DMS79 (cell line): ENCODE data around the gene PROM1.

Experiments used
- DNase-seq: peaks from one replicate; lab custom pipeline; 2025; lab: John Stamatoyannopoulos, UW

Gene PROM1

GRCh38 chr4:16106956-16107355 lies 23.1 kb upstream of the PROM1 start:
- no peak for DNase-seq

DNA sequence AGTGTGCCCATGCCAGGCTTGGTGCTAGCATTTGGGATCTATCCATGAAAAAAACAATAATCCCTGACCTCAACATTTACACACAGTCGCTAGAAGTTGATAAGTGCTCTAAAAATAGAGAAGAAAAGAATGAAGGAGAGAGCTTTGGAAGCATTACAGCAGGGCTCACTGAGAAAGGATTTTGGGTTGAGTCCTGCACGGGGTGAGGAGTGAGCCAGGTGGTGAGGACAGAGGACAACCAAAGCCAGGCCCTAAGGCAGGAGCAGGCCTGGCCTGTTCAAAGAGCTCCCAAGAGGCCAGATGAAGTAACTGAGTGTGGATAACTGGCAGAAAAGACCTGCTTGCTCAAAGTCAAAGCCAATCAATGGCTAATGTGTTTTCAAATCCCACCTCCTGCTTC lies 20.7 kb upstream of the PROM1 start:
- no peak for DNase-seq

DNA sequence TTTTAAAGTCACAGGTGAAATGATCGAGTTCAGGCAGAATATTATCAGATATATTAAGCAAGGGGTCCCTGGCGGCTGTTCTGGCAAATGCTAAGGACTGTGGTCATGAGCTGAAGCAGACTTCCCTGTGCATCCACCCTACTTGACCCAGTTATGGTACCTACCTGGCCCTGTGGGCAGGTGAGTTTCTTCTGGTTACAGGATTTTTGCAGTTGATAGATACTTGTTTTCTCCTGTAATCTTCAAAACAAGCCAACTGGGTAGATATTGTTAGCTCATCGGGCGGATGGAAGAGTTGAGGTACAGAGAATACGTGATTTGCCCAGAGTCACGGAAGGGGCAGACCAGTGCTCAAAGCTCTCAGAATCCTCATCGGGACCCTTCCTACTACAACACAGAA lies 18.5 kb upstream of the PROM1 start:
- no peak for DNase-seq

GRCh38 chr4:16100833-16101232 lies 17.0 kb upstream of the PROM1 start:
- no peak for DNase-seq

DNA sequence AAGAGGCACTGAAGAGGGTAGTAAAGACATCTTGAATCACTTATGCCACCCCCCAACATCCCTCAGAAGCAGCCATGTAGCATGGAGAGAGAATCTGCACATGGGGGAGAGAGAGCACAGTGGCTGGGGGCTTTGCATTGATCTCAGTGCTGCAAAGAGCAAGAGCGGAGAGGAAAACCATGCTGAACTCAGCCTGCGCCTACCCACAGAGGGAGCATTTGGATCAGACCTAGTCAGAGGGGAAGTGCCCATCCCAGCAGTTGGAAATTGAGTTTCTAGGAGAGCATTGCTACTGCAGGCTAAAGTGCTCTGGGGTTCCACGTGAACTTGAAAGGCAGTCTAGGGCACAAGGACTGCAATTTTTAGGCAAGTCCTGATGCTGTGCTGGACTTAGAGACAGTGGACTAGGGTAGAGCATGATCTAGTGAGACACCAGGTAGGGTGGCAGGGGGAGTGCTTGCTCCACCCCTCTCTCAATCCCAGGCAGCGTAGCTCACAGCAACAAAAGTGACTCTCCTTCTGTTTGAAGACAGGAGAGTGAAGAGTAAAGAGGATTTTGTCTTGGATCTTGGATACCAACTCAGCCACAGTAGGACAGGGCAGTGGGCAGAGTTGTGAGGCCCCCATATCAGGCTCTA lies 9.0 kb upstream of the PROM1 start:
- no peak for DNase-seq

- DNase-seq: no peak
These were observed 6.4 kb upstream of the PROM1 start for GRCh38 chr4:16090096-16090705.

GRCh38 chr4:16089156-16089555 lies 5.3 kb upstream of the PROM1 start:
- DNase-seq: no peak

DNA sequence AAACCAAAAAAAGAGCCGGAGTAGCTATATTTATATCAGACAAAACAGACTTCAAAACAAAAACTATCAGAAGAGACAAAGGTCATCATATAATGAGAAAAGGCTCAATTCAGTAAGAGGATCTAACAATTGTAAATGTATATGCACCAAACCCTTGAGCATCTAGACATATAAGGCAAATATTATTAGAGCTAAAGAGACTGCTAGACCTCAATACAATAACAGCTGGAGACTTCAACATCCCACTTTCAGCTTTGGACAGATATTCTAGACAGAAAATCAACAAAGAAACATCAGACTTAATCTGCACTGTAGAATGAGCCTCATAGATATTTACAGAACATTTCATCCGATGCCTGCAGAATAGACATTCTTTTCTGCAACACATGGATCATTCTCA lies 4.8 kb upstream of the PROM1 start:
- DNase-seq: no peak

- DNase-seq: no peak
These were observed 2.0 kb upstream of the PROM1 start for GRCh38 chr4:16085822-16086221.

DNA sequence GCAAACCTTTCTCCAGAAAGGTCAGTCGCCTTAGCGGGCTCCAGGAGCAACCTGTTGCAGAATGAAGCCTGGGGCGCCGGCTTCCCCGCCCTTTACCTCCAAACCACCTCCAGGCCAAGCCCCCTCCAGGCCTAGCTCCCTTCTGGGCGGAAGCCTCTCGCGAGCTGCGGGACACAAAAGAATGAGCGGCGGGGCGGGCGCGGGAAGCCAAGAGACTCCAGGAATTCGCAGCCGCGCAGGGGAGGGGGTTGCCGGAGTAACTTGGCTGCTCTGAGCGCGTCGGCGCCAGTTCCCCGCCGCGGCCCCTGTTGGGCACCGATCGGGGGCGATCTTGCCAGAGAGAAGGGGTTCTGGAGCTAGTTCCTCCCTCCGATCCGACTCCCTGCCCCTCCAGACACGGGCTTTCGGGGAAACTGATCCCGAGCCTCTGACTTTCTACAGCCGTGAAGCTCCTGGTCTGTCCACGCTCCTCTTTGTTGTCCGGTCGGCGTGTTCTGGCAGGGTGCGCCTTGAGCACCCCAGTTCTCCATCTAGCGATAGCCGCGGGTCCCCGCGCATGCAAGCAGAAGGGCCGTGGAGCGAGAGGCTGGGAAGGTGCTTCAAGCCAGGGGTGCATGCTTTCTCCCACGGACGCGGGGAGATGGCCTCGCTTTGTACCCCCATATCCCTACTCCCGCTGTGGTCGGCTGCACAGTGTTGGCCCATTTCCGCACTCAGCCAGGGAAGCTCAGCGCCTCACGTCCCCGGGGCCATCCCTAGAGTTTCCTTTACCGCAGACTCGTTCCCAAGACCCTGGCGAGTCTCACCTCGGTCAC lies 1.2 kb downstream of the PROM1 start:
- DNase-seq: no peak

- no peak for DNase-seq
These were observed 1.8 kb downstream of the PROM1 start for GRCh38 chr4:16082041-16082425.

DNA sequence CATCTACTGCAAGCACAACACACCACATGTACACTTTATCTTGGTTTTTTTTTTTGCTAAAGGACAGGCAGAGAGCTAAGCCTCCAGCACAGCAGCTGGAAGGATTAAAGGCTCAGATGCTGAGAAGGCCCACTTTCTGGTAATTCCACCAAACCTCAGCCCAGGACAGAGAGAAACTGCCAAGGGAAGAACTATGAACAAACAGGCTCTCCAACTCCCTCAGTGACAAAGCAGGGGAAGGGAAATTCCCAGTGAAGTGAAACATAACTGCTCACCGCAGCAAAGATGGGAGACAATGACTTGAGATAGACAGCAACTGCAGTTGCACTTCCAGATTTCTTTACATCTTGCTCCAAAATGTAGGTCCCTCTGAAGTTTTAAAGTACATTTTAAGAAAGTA lies 4.8 kb downstream of the PROM1 start:
- no peak for DNase-seq

DNA sequence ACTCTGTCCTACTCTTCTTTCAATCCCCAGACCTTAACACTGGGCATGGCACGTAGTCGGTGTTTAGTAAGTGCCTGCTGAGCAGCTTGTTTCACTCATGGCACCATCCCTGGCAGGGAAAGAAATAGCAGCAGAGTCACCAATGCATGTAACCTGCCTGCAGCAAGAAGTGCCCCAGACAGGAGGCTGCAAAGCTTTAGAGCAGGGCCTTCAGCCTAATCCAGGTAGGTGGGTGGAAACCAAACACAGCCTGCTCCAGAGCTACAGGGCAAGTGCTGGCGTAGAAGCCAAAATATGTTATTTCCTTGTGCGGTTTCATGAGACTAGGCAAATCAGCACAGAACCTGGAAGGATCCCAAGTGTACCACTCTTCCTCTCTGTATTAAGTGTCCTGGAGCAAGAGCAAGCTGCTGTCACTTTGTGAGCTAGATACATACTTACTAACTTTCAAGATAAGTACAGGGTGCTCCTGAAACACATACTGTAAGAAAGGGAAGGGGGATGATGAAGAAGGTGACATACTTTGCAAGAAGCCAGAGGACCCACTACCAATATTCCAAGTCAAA lies 5.5 kb downstream of the PROM1 start:
- no peak for DNase-seq

DNA sequence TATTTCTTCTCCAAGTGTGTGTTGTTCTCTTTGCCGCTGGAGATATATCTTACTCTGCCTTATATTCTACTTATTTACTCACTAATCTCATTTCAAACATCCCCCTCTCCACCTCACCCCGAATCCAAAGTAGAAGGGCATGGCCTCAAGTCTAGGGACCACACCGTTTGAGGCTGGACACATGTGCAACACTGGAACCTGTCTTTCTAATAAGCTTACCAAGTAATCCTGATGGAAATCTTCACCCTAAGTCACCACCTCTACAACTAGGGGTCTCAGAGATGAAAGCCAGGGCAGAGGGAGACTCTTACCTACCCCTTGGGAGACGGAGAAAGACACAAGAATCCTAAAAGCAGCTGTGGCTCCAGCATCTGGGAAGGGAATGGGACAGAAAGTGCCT lies 6.0 kb downstream of the PROM1 start:
- DNase-seq: no peak

DNA sequence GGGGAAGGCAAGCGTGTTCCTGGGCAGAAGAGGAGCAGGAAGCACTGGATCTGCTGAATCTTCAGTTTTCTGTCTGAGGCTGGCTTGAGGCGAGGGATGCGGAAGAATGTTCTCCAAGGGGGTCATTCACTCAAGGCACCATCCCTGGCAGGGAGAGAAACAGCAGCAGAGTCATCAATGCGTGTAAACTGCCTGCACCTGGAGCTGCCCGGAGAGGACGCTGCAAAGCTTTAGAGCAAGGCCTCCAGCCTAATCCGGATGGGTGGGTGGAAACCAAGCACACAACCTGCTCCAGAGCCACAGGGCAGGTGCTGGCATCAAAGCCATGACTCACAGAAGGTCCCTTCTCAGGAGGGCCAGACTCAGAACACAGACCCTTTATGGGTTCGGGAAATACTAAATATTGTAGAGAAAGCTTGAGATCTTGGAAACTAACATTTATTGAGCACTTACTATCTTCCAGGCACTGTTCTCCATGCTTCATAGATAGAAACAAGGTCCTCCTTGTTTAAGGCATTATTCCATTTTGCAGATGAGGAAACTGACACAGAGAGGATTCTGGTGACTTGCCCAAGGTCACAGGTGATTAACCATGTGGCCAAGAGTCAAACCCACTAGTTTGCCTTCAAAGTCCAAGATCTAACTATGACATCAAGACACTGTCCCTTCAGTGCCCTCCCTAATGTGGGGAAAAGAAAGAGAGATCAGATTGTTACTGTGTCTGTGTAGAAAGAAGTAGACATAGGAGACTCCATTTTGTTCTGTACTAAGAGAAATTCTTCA lies 7.7 kb downstream of the PROM1 start:
- no peak for DNase-seq

GRCh38 chr4:16075061-16075460 lies 8.8 kb downstream of the PROM1 start:
- DNase-seq: no peak

DNA sequence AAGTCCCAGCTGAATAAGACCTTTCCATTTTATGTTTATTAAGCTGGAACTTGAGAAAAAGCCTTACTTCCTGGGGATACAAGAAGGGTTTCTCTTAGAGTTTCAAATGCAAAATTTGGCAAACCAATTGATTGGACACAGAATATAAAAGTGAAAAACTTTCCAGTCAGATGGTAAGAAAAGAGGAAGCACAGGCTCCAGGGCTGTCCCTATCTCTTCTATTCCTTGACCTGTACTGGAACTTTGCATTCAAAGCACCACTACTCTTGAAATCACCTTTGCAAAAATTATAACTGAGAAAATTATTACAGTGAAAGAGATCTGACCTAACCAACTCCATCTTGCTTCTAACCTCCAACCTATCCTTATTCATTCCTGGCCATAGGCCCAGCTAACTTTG lies 11.7 kb downstream of the PROM1 start:
- no peak for DNase-seq

GRCh38 chr4:16070203-16070602 lies 13.6 kb downstream of the PROM1 start:
- DNase-seq: no peak

DNA sequence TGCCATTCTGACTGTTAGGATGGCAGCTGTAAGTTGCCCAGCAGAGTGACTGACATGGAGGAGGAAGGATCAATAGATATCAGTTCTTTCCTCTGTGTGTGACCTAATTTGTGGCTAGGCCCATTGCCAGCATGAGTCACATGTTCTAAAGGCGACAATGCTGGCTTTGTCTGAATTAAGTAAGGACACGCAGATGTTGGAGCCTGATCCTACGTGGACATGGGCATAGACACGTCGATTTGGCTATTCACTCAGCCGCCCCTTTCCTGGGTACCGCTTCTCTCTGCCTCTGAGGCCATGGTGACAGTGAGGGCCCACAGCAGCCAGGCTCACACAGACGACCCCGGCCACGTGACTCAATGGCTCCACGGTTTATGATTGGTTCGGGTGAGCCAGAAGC lies 16.3 kb downstream of the PROM1 start:
- no peak for DNase-seq

GRCh38 chr4:16066586-16067128 lies 17.2 kb downstream of the PROM1 start:
- DNase-seq: no peak

GRCh38 chr4:16065066-16065465 lies 18.8 kb downstream of the PROM1 start:
- no peak for DNase-seq

- DNase-seq: no peak
These were observed 21.2 kb downstream of the PROM1 start for GRCh38 chr4:16062601-16063000.
